HG02678 (cell line): ENCODE measurements around the gene ATG13.
"Not testable (repeated sequence)": the region's sequence is repeated elsewhere in the genome, so short reads cannot be mapped to it uniquely, and the experiment has no call there.

Experiments used
- ATAC-seq: cut with Tn5 transposase; IDR thresholded peaks from one replicate; pipeline ENCODE4 v1.9.1; 2021; ENCODE audit warnings: mild to moderate bottlenecking, moderate library complexity; ENCODE audit not compliant: unreplicated experiment

ATG13 gene

GRCh38 chr11:46694607-46695006, 77.3 kb downstream of the ATG13 start:
- ATAC-seq, result no peak

- ATAC-seq, result no peak
Observed at GRCh38 chr11:46695345-46696211, 78.2 kb downstream of the ATG13 start.

DNA sequence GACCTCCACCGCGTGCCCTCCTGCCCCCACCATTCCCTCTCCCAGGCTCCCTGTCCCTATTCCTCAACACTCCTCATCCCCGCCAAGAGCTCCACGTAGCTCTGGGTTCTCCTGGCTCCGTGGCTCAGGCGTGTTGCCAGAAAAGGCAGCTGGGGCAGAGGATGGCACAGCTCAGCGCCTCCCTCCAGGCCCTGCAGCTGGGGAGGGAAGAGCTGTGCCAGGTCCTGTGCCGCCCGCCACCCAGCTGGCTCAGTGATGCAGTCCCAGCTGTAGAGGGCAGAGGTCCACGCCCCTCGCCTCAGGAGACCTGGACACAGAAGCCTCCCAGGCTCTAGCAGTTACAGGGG, 78.8 kb downstream of the ATG13 start:
- ATAC-seq, result no peak

- ATAC-seq, result no peak
Observed at GRCh38 chr11:46697303-46697702, 80.0 kb downstream of the ATG13 start.

GRCh38 chr11:46697723-46698122, 80.4 kb downstream of the ATG13 start:
- ATAC-seq, result no peak

GRCh38 chr11:46698597-46698996, 81.2 kb downstream of the ATG13 start:
- no peak for ATAC-seq

DNA sequence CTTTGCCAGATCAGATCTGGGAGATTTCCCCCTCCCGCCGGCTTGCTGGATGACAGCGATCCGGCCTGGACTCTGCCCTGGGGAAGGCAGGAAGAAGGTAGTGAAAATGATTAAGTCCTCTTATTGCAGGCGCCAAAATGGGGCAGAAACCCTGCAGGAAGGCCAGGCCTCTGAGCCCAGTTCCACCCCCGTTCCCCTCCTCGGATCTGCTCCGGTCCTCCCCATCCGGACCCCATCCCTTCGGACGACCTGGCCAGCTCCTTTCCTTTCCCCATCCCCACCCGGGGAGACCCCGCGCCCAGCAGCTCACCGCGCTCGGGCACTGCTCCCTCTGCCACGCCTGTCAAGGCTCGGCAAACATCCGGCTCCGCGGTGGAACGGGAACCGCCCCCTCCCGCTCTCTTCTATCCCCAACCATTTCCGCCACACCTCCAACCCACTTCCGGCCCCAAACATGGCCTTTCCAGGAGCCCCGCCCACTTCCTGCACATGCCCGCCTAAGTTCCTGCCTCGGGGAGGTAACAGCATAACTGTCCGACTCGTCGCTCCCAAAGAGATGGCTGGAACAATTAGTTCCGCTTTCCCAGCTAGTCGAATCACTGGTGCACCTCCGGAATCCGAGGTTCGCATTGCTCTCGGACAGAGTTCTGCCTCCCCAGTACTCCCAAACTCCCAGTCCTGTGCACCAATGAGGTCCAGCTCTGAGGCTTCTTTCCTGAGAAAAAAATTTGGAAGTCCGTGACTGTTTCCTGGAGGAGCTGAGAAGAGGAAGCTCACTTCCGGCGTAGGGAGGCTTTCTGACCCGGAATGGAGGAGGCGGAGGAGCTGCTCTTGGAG, 83.1 kb downstream of the ATG13 start, which contains the start of the genes ARHGAP1 and ZNF408:
TSS of gene ARHGAP1 (minus strand) at position 379 of the 837 bp plus-strand sequence. CDS start 4,512 bp downstream, outside the sequence.
TSS of gene ZNF408 (plus strand) at position 791 of the 837 bp plus-strand sequence. CDS start at position 808, 17 bp downstream.
- ATAC-seq, result peak; percentile 96

DNA sequence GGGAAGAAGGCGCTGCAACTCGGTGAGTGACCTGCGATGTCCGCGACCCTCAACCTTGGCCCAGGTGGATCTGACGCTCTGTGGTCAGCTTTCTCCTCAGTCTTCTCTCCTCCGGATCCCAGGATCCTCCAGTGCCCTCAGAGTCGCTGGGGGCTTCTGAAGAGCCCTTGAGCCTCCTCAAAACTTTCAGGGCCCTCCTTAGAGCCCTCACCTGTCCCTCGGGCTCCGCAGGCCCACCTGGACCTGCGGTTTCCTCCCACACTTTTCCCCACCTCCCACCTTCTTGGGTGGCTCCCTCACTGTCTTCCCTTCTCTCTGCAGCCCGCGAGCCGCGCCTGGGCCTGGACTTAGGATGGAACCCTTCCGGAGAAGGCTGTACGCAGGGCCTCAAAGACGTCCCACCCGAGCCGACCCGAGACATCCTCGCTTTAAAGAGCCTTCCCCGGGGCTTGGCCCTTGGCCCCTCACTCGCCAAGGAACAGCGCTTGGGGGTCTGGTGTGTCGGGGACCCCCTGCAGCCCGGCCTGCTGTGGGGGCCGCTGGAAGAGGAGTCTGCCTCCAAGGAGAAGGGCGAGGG, 83.8 kb downstream of the ATG13 start:
- no peak for ATAC-seq

GRCh38 chr11:46705070-46705688, 87.8 kb downstream of the ATG13 start:
- ATAC-seq, result no peak

GRCh38 chr11:46706886-46707285, 89.5 kb downstream of the ATG13 start:
- no peak for ATAC-seq

GRCh38 chr11:46709351-46709750, 92.0 kb downstream of the ATG13 start:
- not testable (repeated sequence) for ATAC-seq

GRCh38 chr11:46710821-46711269, 93.5 kb downstream of the ATG13 start:
- ATAC-seq, result no peak

DNA sequence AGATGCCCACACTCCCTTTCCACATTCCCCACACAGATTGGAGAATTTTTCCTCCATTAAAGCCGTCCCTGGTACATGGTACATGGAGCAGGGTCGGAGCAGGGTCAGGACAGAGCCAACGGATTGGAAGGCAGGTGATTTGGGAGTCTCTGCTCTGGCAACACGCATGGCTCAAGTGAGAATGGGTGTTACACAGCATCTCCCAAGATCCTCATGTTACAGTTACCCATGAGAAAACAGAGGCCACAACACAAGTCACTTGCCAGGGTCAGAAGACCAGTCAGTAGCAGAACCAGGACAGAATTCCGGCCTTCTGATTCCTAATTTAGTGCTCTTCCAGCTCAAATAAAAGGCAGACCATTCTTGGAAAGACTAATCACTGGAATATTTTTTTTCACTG, 94.0 kb downstream of the ATG13 start:
- no peak for ATAC-seq

DNA sequence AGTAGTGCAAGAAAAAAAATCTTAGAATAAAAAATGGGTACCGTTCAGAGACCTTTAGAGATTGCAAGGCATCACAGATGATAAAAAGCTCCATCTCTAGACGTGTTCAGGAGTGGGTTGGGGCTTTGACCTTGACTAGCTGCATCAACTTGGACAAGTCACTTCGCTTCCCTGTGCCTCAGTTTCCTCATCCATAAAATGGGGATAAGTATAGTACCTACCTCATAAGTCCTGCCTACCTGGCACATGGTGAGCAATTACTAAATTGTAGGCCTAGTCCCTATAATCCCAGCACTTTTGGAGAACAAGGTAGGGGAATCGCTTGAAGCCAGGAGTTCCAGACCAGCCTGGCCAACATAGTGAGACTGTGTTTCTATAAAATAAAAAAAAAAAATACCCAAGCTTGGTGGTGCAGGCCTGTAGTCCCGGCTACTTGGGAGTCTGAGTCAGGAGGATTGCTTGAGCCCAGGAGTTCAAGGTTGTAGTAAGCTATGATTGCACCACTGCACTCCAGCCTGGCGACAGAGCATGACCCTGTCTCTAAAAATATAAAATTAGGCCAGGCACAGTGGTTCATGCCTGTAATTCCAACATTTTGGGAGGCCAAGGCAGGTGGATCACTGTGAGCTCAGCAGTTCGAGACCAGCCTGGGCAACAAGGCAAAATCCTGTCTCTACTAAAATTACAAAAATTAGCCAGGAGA, 95.7 kb downstream of the ATG13 start:
- no peak for ATAC-seq

DNA sequence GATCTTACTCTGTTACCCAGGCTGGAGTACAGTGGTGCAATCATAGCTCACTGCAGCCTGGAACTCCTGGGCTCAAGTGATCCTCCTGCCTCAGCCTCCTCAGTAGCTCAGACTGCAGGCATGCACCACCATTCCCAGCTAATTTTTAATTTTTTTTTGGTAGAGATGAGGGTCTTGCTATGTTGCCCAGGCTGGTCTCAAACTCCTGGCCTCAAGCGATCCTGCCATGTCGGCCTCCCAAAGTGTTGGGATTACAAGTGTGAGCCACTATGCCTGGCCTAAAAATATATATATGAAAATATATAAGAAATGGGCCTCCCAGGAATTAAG, 100.4 kb downstream of the ATG13 start:
- not testable (repeated sequence) for ATAC-seq

- no peak for ATAC-seq
Observed at GRCh38 chr11:46718155-46719019, 101.0 kb downstream of the ATG13 start.

GRCh38 chr11:46719048-46719542, 101.7 kb downstream of the ATG13 start, which contains the start of gene F2:
F2 (plus strand) TSS chr11:46719213; CDS start chr11:46719236, 23 bp downstream.
- ATAC-seq, result no peak

DNA sequence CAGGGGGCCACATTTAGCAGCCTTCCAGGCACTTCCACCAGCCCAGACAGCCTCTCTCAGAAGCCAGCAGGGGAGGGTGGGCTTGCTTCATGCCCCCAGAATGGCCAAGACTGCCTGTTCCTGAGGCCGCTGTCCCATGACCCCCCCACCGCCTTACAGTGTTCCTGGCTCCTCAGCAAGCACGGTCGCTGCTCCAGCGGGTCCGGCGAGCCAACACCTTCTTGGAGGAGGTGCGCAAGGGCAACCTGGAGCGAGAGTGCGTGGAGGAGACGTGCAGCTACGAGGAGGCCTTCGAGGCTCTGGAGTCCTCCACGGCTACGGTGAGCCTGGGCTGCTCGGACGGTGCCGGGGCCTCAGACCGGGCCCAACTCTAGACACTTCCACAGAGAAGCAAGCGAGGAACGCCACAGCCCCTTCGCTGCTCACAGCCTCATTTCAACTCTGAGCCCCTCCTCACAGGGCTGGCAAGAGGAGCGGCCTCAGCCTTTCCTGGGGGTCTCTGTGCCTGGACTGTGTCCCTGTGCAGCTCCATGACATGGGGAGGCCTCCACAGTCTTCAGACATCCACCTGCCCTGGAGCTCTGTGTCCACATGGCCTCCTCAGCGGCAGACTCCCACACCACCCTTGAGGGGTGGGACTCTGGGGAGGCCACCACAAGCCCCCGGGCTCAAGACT, 102.3 kb downstream of the ATG13 start:
- ATAC-seq, result no peak

GRCh38 chr11:46721286-46721685, 103.9 kb downstream of the ATG13 start:
- no peak for ATAC-seq
